WTC11 (cell line): ENCODE measurements around the gene HCAR2. TPM values are rescaled to one million over a fixed set of nuclear protein-coding genes. Genes with fewer than 3 reads are reported as not detected.

Experiments used
- ATAC-seq: fragments of 200-7000 bp; cut with Tn5 transposase; 2 replicates; pipeline ENCODE4 v1.10.0; 2021; ENCODE audit warnings: mild to moderate bottlenecking, moderate library complexity
- CTCF ChIA-PET: fragments of 300-600 bp; sonication (Branson Sonifier 250); formaldehyde crosslinking; loops from one replicate; lab custom pipeline; 2021; ENCODE audit warnings: antibody characterized with exemption; lab: Charles Lee
- POLR2A ChIA-PET: fragments of 350-600 bp; sonication (Branson Sonifier 250); formaldehyde crosslinking; loops from one replicate; lab custom pipeline; 2021; ENCODE audit warnings: antibody characterized with exemption; lab: Charles Lee
- DNase-seq: peaks from one replicate; pipeline ENCODE4 v3.0.0; 2021; ENCODE audit warnings: low spot score
- H3K27ac Mint-ChIP-seq: 2 replicates; pipeline ENCODE4 v1.8.0; 2021; ENCODE audit warnings: mixed read lengths
- H3K27me3 Mint-ChIP-seq: 2 replicates; pipeline ENCODE4 v1.8.0; 2021; ENCODE audit warnings: low read depth, mild to moderate bottlenecking, moderate library complexity, mixed read lengths
- H3K36me3 Mint-ChIP-seq: 2 replicates; pipeline ENCODE4 v1.8.0; 2021; ENCODE audit warnings: mixed read lengths
- H3K4me1 Mint-ChIP-seq: 2 replicates; pipeline ENCODE4 v1.8.0; 2022; ENCODE audit warnings: mixed read lengths
- H3K4me3 Mint-ChIP-seq: 2 replicates; pipeline ENCODE4 v1.8.0; 2021; ENCODE audit warnings: mild to moderate bottlenecking, moderate library complexity, mixed read lengths
- H3K9me3 Mint-ChIP-seq: 2 replicates; pipeline ENCODE4 v1.8.0; 2021; ENCODE audit warnings: mixed read lengths
- E2F4 ChIP-seq: sonication (generic); formaldehyde crosslinking; IDR thresholded peaks from 2 replicates; pipeline ENCODE4 v1.8.1; 2022; ENCODE audit warnings: low read depth, mild to moderate bottlenecking, moderate library complexity, missing genetic modification reagents, borderline replicate concordance
- EMX1 ChIP-seq: fragments of 250-450 bp; sonication (Bioruptor Pico); IDR thresholded peaks from 2 replicates; pipeline ENCODE4 v1.8.0; 2021; ENCODE audit warnings: mild to moderate bottlenecking
- ETV6 ChIP-seq: sonication (generic); formaldehyde crosslinking; IDR thresholded peaks from 2 replicates; pipeline ENCODE4 v1.8.1; 2022; ENCODE audit warnings: mild to moderate bottlenecking, missing genetic modification reagents
- FOXK1 ChIP-seq: sonication (generic); formaldehyde crosslinking; IDR thresholded peaks from 2 replicates; pipeline ENCODE4 v1.8.0; 2022; ENCODE audit warnings: mild to moderate bottlenecking, moderate library complexity, missing genetic modification reagents
- GTF2I ChIP-seq: fragments of 250-450 bp; sonication (Bioruptor Pico); conservative IDR thresholded peaks from 2 replicates; pipeline ENCODE4 v1.4.0; 2021; ENCODE audit warnings: mild to moderate bottlenecking
- HMGA2 ChIP-seq: fragments of 250-450 bp; sonication (Bioruptor Pico); IDR thresholded peaks from 2 replicates; pipeline ENCODE4 v1.4.0; 2021; ENCODE audit warnings: mild to moderate bottlenecking, moderate library complexity
- MYBL2 ChIP-seq: sonication (generic); formaldehyde crosslinking; IDR thresholded peaks from 2 replicates; pipeline ENCODE4 v1.8.1; 2023; ENCODE audit warnings: mild to moderate bottlenecking, moderate library complexity, missing genetic modification reagents
- SMAD3 ChIP-seq: sonication (generic); formaldehyde crosslinking; IDR thresholded peaks from 2 replicates; pipeline ENCODE4 v1.8.0; 2022; ENCODE audit warnings: missing genetic modification reagents, mild to moderate bottlenecking, borderline replicate concordance
- TCF7 ChIP-seq: sonication (generic); formaldehyde crosslinking; IDR thresholded peaks from 2 replicates; pipeline ENCODE4 v1.8.0; 2022; ENCODE audit warnings: mild to moderate bottlenecking, low read depth, missing genetic modification reagents, moderate library complexity
- TEAD1 ChIP-seq: sonication (generic); formaldehyde crosslinking; IDR thresholded peaks from 2 replicates; pipeline ENCODE4 v1.8.0; 2022; ENCODE audit warnings: mild to moderate bottlenecking, missing genetic modification reagents
- ZBTB21 ChIP-seq: sonication (generic); formaldehyde crosslinking; IDR thresholded peaks from 2 replicates; pipeline ENCODE4 v1.8.1; 2023; ENCODE audit warnings: mild to moderate bottlenecking, missing genetic modification reagents, borderline replicate concordance
- ZNF232 ChIP-seq: sonication (generic); formaldehyde crosslinking; IDR thresholded peaks from 2 replicates; pipeline ENCODE4 v1.8.0; 2022; ENCODE audit warnings: mild to moderate bottlenecking, missing genetic modification reagents
- ZNF263 ChIP-seq: sonication (generic); formaldehyde crosslinking; IDR thresholded peaks from 2 replicates; pipeline ENCODE4 v1.8.1; 2022; ENCODE audit warnings: low read depth, mild to moderate bottlenecking, moderate library complexity, missing genetic modification reagents
- ZNF423 ChIP-seq: fragments of 250-450 bp; sonication (Bioruptor Pico); IDR thresholded peaks from 2 replicates; pipeline ENCODE4 v2.1.2; 2022; ENCODE audit warnings: mild to moderate bottlenecking, moderate library complexity
- ZNF671 ChIP-seq: fragments of 250-450 bp; sonication (Bioruptor Pico); IDR thresholded peaks from 2 replicates; pipeline ENCODE4 v1.8.0; 2021; ENCODE audit warnings: mild to moderate bottlenecking
- total RNA-seq: library from RNA; stranded (reverse); gene quantifications from 3 replicates; pipeline ENCODE4 v1.2.3, GENCODE V29; 2021
- TF ChIP-seq, protein P1 (sequence below): fragments of 250-450 bp; sonication (Bioruptor Pico); IDR thresholded peaks from 2 replicates; pipeline ENCODE4 v1.8.0; 2021; ENCODE audit warnings: mild to moderate bottlenecking
- TF ChIP-seq, protein P2 (sequence below): fragments of 250-450 bp; sonication (Bioruptor Pico); IDR thresholded peaks from 2 replicates; pipeline ENCODE4 v1.9.0; 2021; ENCODE audit warnings: mild to moderate bottlenecking, borderline replicate concordance

The HCAR2 gene
- total RNA-seq, 1 experiment from 2014 or later, result not detected

DNA sequence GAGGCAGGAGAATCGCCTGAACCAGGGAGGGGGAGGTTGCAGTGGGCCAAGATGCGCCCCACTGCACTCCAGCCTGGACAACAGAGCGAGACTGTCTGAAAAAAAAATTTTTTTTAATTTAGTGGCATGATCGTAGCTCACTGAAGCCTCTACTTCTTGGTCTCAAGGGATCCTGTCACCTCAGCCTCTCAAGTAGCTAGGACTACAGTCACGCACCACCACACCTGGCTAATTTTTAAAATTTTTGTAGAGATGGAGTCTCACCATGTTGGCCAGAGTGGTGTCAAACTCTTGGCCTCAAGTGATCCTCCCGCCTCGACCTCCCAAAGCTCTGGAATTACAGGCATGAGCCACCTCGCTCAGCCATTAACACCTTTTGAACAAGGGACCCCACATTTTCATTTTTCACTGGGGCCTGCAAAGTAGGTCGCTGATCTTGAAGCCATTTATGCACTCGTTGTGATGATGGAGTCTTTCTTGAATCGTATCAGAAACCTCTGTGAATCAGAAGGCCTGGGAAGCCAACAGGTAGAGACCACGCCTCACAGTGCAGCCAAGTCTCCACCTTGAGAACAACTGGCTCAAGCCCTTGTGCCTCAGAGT, 21.6 kb upstream of the HCAR2 start (continued):
- TF ChIP-seq, protein P1, sequence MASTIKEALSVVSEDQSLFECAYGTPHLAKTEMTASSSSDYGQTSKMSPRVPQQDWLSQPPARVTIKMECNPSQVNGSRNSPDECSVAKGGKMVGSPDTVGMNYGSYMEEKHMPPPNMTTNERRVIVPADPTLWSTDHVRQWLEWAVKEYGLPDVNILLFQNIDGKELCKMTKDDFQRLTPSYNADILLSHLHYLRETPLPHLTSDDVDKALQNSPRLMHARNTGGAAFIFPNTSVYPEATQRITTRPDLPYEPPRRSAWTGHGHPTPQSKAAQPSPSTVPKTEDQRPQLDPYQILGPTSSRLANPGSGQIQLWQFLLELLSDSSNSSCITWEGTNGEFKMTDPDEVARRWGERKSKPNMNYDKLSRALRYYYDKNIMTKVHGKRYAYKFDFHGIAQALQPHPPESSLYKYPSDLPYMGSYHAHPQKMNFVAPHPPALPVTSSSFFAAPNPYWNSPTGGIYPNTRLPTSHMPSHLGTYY (CRISPR knock-in tag), result no peak
- TF ChIP-seq E2F4 (CRISPR knock-in tag) (no peak), ZBTB21 (CRISPR knock-in tag) (no peak), ZNF671 (no peak), ZNF232 (CRISPR knock-in tag) (no peak), HMGA2 (CRISPR knock-in tag) (no peak), TEAD1 (CRISPR knock-in tag) (no peak)
- TF ChIP-seq, protein P2, sequence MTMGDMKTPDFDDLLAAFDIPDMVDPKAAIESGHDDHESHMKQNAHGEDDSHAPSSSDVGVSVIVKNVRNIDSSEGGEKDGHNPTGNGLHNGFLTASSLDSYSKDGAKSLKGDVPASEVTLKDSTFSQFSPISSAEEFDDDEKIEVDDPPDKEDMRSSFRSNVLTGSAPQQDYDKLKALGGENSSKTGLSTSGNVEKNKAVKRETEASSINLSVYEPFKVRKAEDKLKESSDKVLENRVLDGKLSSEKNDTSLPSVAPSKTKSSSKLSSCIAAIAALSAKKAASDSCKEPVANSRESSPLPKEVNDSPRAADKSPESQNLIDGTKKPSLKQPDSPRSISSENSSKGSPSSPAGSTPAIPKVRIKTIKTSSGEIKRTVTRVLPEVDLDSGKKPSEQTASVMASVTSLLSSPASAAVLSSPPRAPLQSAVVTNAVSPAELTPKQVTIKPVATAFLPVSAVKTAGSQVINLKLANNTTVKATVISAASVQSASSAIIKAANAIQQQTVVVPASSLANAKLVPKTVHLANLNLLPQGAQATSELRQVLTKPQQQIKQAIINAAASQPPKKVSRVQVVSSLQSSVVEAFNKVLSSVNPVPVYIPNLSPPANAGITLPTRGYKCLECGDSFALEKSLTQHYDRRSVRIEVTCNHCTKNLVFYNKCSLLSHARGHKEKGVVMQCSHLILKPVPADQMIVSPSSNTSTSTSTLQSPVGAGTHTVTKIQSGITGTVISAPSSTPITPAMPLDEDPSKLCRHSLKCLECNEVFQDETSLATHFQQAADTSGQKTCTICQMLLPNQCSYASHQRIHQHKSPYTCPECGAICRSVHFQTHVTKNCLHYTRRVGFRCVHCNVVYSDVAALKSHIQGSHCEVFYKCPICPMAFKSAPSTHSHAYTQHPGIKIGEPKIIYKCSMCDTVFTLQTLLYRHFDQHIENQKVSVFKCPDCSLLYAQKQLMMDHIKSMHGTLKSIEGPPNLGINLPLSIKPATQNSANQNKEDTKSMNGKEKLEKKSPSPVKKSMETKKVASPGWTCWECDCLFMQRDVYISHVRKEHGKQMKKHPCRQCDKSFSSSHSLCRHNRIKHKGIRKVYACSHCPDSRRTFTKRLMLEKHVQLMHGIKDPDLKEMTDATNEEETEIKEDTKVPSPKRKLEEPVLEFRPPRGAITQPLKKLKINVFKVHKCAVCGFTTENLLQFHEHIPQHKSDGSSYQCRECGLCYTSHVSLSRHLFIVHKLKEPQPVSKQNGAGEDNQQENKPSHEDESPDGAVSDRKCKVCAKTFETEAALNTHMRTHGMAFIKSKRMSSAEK (CRISPR knock-in tag), result no peak
- TF ChIP-seq, all 79 proteins: peak for 0

GRCh38 chr12:122722387-122722786, 19.2 kb upstream of the HCAR2 start:
- POLR2A ChIA-PET, result interaction anchor here (0.6 kb wide), 1 partner anchor 53 kb away, joined by 4 read pairs; no protein-coding TSS in a partner anchor
- TF ChIP-seq FOXK1 (CRISPR knock-in tag) (no peak), EMX1 (CRISPR knock-in tag) (no peak), ZNF423 (CRISPR knock-in tag) (no peak), MYBL2 (no peak), TCF7 (CRISPR knock-in tag) (no peak), GTF2I (CRISPR knock-in tag) (no peak), SMAD3 (CRISPR knock-in tag) (no peak), E2F4 (CRISPR knock-in tag) (no peak), ETV6 (CRISPR knock-in tag) (no peak), ZNF263 (CRISPR knock-in tag) (no peak)
- TF ChIP-seq, all 79 proteins: peak for 0
- Mint-ChIP-seq H3K4me3 (no peak overlapping the region), H3K4me1 (peaks cover 11% of the 10 kb centered on the region), H3K9me3 (peaks cover 4% of the 10 kb centered on the region; the same call in 1 of the 2 replicates), H3K36me3 (no peaks in the 10 kb centered on the region), H3K27me3 (no peaks in the 10 kb centered on the region), H3K27ac (no peak overlapping the region)
- DNase-seq (no peak), ATAC-seq (no peak)
- CTCF ChIA-PET, result interaction anchor here (1.2 kb wide), 1 partner anchor 8 kb away, joined by 3 read pairs; the partner anchor contains the start of gene HCAR1
